Measurements from ENCODE around the gene SQOR. TPM values are rescaled to one million over a fixed set of nuclear protein-coding genes. Genes with fewer than 3 reads are reported as not detected.

The SQOR gene
- total RNA-seq, 2 donors from 2014 or later, result 0.24 TPM; not detected in 1

- no peak overlapping the region for H3K27ac ChIP-seq (ENCODE audit: low read depth, low read length)
- TF ChIP-seq, protein P1, sequence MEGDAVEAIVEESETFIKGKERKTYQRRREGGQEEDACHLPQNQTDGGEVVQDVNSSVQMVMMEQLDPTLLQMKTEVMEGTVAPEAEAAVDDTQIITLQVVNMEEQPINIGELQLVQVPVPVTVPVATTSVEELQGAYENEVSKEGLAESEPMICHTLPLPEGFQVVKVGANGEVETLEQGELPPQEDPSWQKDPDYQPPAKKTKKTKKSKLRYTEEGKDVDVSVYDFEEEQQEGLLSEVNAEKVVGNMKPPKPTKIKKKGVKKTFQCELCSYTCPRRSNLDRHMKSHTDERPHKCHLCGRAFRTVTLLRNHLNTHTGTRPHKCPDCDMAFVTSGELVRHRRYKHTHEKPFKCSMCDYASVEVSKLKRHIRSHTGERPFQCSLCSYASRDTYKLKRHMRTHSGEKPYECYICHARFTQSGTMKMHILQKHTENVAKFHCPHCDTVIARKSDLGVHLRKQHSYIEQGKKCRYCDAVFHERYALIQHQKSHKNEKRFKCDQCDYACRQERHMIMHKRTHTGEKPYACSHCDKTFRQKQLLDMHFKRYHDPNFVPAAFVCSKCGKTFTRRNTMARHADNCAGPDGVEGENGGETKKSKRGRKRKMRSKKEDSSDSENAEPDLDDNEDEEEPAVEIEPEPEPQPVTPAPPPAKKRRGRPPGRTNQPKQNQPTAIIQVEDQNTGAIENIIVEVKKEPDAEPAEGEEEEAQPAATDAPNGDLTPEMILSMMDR (conservative IDR thresholded peaks at IDR 0.05), result no peak
- DNase-seq, result no peak
- Mint-ChIP-seq H3K4me1 (peaks cover 4% of the 10 kb centered on the region), H3K4me3 (no peak overlapping the region), H3K27ac (no peak overlapping the region), H3K27me3 (ENCODE audit: insufficient read depth) (peaks cover 47% of the 10 kb centered on the region), H3K36me3 (ENCODE audit: low read depth) (no peaks in the 10 kb centered on the region), H3K9me3 (peaks cover 1% of the 10 kb centered on the region)
- no peak overlapping the region for H3K4me3 ChIP-seq (ENCODE audit: low read length)
- 92 to 95% methylated on average over 21 to 35 of the region's 35 CpGs for WGBS, 2 experiments (ENCODE audit: insufficient coverage in 1 of 2, insufficient read length in 1 of 2)
- no peaks in the 10 kb centered on the region for H3K9me3 ChIP-seq (ENCODE audit: control insufficient read depth, low read length)
- no peak overlapping the region for H3K9ac ChIP-seq (ENCODE audit: extremely low read depth, low read length, poor library complexity, severe bottlenecking)
- peaks cover 6% of the 10 kb centered on the region for H3K27me3 ChIP-seq (ENCODE audit: control insufficient read depth, insufficient read depth, low read length, poor library complexity, severe bottlenecking)
- H3K4me1 ChIP-seq (ENCODE audit: control insufficient read depth, insufficient read depth, low read length), result no peaks in the 10 kb centered on the region
- H3K36me3 ChIP-seq (ENCODE audit: control insufficient read depth, insufficient read depth, low read length), result no peaks in the 10 kb centered on the region
These were observed 16.2 kb downstream of the SQOR start for GRCh38 chr15:45650889-45651525.

DNA sequence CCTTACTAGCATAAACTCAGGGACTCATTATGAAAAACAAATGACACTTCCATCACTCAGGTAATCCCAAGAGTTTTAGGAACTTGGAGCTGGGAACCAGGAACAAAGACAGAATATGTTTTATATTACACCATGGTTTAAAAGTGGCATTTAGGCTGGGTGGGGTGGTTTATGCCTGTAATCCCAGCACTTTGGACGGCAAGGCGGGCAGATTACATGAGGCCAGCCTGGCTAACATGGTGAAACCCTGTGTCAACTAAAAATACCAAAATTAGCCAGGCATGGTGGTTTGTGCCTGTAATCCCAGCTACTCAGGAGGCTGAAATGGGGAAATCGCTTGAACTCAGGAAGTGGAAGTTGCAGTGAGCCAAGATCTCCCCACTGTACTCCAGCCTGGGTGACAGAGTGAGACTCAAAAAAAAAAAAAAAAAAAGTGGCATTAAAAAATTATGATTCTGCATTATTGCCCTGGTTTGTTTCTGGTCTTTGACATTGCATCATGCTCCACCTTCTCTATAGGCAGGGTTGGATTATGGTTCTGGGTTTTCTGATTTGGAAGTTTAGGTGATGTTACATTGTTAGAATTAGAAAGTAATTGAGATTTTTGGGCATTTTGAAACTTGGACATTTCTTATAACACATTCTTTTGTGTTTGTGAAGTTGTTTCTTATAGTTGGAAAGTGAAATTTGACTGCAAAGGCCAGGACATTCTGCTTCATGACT, 19.0 kb downstream of the SQOR start:
- peaks cover 1% of the 10 kb centered on the region for H3K9me3 Mint-ChIP-seq
- 89 to 100% methylated on average over 2 to 3 of the region's 3 CpGs for WGBS, 2 experiments (ENCODE audit: insufficient coverage in 1 of 2, insufficient read length in 1 of 2)
- Histone ChIP-seq H3K4me1 (ENCODE audit: control insufficient read depth, insufficient read depth, low read length) (no peaks in the 10 kb centered on the region), H3K9me3 (ENCODE audit: control insufficient read depth, low read length) (no peaks in the 10 kb centered on the region), H3K9ac (ENCODE audit: extremely low read depth, low read length, poor library complexity, severe bottlenecking) (no peak overlapping the region), H3K36me3 (ENCODE audit: control insufficient read depth, insufficient read depth, low read length) (no peaks in the 10 kb centered on the region), H3K4me3 (ENCODE audit: low read length) (no peak overlapping the region), H3K27me3 (ENCODE audit: control insufficient read depth, insufficient read depth, low read length, poor library complexity, severe bottlenecking) (no peaks in the 10 kb centered on the region), H3K27ac (ENCODE audit: low read depth, low read length) (no peak overlapping the region)
- no peaks in the 10 kb centered on the region for H3K36me3 Mint-ChIP-seq (ENCODE audit: low read depth)
- peaks cover 2% of the 10 kb centered on the region for H3K4me1 Mint-ChIP-seq
- peaks cover 37% of the 10 kb centered on the region for H3K27me3 Mint-ChIP-seq (ENCODE audit: insufficient read depth)
- DNase-seq, result no peak
- no peak overlapping the region for H3K27ac Mint-ChIP-seq
- H3K4me3 Mint-ChIP-seq, result no peak overlapping the region
- TF ChIP-seq, protein P1 (conservative IDR thresholded peaks at IDR 0.05), result no peak

- no peak overlapping the region for H3K27ac ChIP-seq (ENCODE audit: low read depth, low read length)
- H3K9me3 Mint-ChIP-seq, result peaks cover 1% of the 10 kb centered on the region
- WGBS, 2 experiments (ENCODE audit: insufficient coverage in 1 of 2, insufficient read length in 1 of 2), result 79 to 100% methylated on average over 2 to 6 of the region's 6 CpGs
- DNase-seq, result no peak
- no peak overlapping the region for H3K4me3 ChIP-seq (ENCODE audit: low read length)
- H3K4me1 ChIP-seq (ENCODE audit: control insufficient read depth, insufficient read depth, low read length), result no peaks in the 10 kb centered on the region
- no peak overlapping the region for H3K4me3 Mint-ChIP-seq
- no peaks in the 10 kb centered on the region for H3K27me3 ChIP-seq (ENCODE audit: control insufficient read depth, insufficient read depth, low read length, poor library complexity, severe bottlenecking)
- H3K27ac Mint-ChIP-seq, result no peak overlapping the region
- H3K27me3 Mint-ChIP-seq (ENCODE audit: insufficient read depth), result peaks cover 31% of the 10 kb centered on the region
- H3K36me3 Mint-ChIP-seq (ENCODE audit: low read depth), result no peaks in the 10 kb centered on the region
- H3K9me3 ChIP-seq (ENCODE audit: control insufficient read depth, low read length), result no peaks in the 10 kb centered on the region
- no peaks in the 10 kb centered on the region for H3K36me3 ChIP-seq (ENCODE audit: control insufficient read depth, insufficient read depth, low read length)
- TF ChIP-seq, protein P1 (conservative IDR thresholded peaks at IDR 0.05), result no peak
- peaks cover 2% of the 10 kb centered on the region for H3K4me1 Mint-ChIP-seq
- no peak overlapping the region for H3K9ac ChIP-seq (ENCODE audit: extremely low read depth, low read length, poor library complexity, severe bottlenecking)
These were observed 19.9 kb downstream of the SQOR start for GRCh38 chr15:45654749-45655148.

All from endodermal cell (in vitro differentiated cells).